ENCODE measurements around the gene DCDC2C.

GRCh38 chr2:3848776-3849175, 145.4 kb downstream of the DCDC2C start:
- TF ChIP-seq CTCF (IDR thresholded peaks at IDR 0.05; ENCODE audit: low read depth, low read length) (no peak), POLR2A (IDR thresholded peaks at IDR 0.05; ENCODE audit: extremely low read depth, insufficient read length) (no peak), MAX (IDR thresholded peaks at IDR 0.05; ENCODE audit: low read depth, low read length) (no peak)

Measured in NB4 (cell line).